Choroid plexus epithelial cell (primary cell): Measurements from ENCODE around the gene ADARB2.

ENCODE experiments used
- DNase-seq: peaks from one replicate; pipeline ENCODE4 v3.0.0-alpha.2; 2010; ENCODE audit warnings: low read depth
- H3K4me3 ChIP-seq: 2 replicates; pipeline ENCODE4 v1.5.1; 2011; ENCODE audit warnings: low read depth, mild to moderate bottlenecking, control low read depth, low read length, moderate library complexity
- TF ChIP-seq, protein P1 (sequence below): conservative IDR thresholded peaks from 2 replicates; pipeline ENCODE4 v1.5.1; 2011; ENCODE audit warnings: low read depth, mild to moderate bottlenecking, control low read depth, inconsistent platforms, low read length, moderate library complexity

Gene ADARB2

DNA sequence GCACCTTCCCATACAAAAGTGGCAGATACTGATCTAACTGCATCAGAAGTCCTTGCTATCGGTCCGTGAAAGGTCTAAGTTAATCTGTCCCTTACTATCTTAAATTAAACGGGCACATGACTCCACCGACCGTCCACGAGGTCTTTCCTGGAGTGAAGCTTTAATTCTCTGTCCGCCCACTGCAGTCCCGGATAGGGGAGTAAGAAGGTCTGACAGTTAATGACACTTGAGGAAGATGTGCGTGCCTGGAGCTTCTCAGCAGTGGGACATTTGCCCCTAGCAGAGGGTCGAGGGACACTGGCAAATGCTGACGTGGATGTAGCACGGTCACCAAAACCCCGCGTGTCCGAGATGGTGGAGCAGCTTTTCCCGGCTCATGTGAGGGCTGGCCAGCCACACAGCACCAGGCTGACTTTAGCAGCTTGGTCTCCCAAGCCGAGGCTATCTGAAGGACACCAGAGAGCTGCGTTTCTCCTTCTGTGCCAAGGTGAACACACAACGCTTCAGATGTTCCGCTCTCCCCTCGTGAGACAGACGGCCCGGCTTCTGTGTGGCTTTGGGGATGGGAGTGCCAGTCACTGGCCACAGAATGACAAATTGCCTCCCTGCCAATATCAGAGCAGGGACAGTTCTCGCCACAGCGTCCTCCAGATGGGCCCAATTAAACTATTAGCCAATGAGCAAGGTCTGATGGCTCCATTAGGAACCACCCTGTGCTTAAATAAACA, 86.6 kb downstream of the ADARB2 start:
- no peak for DNase-seq
- TF ChIP-seq, protein P1, sequence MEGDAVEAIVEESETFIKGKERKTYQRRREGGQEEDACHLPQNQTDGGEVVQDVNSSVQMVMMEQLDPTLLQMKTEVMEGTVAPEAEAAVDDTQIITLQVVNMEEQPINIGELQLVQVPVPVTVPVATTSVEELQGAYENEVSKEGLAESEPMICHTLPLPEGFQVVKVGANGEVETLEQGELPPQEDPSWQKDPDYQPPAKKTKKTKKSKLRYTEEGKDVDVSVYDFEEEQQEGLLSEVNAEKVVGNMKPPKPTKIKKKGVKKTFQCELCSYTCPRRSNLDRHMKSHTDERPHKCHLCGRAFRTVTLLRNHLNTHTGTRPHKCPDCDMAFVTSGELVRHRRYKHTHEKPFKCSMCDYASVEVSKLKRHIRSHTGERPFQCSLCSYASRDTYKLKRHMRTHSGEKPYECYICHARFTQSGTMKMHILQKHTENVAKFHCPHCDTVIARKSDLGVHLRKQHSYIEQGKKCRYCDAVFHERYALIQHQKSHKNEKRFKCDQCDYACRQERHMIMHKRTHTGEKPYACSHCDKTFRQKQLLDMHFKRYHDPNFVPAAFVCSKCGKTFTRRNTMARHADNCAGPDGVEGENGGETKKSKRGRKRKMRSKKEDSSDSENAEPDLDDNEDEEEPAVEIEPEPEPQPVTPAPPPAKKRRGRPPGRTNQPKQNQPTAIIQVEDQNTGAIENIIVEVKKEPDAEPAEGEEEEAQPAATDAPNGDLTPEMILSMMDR, result no peak
- H3K4me3 ChIP-seq, result no peak overlapping the region

GRCh38 chr10:1648648-1649047, 88.7 kb downstream of the ADARB2 start:
- DNase-seq, result no peak
- no peak overlapping the region for H3K4me3 ChIP-seq
- TF ChIP-seq, protein P1, result no peak

DNA sequence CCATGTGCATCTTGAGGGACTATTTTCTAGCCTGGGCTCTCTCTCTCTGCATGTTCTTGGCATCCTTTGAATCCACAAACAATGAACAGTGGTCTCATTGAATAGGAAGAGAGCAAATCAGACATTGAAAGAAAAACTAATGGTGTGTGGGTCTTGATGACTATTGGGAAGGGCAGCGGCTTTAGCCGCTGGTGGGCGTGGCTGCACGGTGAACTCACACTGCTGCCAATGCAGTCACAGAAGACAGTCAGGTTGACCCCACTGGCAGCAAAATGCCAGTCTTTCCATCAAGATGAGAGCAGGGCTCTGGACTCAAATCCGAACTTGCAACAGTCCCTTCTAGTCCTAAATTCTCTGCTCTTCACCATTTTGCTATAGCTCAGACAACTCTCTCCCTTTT, 91.0 kb downstream of the ADARB2 start:
- no peak overlapping the region for H3K4me3 ChIP-seq
- TF ChIP-seq, protein P1, result no peak
- DNase-seq, result no peak

DNA sequence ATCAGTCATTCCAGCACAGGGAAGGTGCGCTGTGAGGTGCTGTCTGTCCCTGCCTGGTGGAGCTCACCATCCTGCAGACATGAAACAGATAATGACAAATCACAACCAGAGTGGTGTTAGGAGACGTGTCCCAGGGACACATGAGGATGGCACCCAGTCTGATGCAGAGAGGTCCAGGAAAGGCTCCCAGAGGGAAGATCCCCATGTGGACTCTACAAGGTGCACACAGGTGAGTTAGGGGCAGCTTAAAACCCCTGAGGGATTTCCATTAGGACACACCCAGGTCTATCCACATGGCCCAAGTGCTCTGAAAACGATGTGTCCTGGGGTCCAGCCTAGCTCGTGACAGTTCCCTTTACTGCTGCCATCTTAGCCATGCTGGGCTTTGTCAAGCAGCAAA, 91.4 kb downstream of the ADARB2 start:
- no peak for DNase-seq
- H3K4me3 ChIP-seq, result no peak overlapping the region
- TF ChIP-seq, protein P1, result no peak

DNA sequence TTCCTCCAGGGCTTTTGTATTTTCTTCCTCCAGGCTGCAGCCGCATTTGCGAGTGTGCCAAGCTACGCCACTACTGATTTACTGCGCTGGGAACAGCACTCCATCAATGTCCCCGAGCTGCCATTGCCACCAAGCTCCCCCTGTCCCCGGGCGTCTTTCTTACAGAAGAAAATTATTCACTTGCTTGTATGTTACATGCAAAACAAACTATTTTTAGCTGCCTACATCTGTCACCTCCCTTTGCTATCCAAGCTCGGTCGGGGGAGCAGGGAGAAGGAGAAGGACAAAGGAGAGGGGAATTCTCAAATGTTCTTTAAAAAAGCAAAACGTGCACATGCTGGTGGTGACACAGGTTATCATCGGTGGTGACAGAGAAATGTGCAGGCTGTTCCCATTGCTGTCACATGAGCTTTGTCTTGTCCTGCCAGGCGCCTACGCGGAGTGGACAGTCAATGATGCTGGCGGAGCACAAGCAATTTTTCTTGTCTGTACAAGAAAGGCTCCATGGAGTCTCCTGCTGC, 93.1 kb downstream of the ADARB2 start:
- no peak for DNase-seq
- TF ChIP-seq, protein P1, result no peak
- H3K4me3 ChIP-seq, result no peak overlapping the region

DNA sequence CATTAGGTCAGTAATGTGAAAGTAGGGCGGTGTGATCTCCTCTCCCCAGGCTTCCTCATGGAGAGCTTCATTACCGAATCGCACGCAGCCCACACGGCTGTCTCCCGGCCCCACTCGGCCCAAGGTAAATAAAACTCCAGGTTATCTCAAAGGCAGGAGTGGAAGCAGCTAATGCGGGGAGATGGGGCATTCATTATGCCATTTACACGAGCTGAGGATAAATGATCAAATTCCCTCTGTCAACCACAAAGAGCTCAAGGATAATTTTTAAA, 93.5 kb downstream of the ADARB2 start:
- DNase-seq, result no peak
- no peak overlapping the region for H3K4me3 ChIP-seq
- TF ChIP-seq, protein P1, result no peak

DNA sequence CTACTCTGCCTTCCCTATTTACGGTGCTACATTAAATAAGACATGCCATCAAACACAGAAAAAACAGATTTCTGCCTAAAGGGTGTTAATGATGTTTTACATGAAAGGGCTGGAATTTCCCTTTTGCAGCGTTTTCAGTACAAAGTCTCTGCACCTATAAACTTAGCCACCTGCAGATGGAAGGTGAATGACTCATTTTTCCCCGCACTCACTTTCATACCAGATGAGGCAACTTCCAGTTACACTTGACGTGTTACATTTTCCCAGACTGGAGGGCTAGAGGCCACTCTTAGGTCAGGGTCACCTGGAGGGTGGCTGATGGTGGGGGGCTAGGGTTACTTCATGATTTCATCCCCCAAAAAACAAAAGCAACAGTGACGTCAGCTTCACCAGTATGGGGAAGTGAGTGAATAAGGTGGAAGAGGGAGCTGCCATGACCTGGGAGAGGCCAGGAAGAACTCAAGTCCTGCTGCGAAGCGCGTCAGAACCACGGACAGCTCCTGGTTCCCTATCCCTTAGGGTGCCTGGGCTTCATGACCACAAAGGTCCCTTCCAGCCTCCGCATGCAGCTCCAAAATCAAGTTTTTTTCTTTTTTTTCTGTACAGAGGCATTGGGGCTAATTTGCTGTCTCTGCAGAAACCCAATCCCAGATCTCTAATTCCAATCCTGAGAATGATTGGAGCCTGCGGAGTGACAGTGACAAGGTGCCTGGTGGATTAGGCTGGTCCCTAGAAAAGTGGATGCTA, 94.0 kb downstream of the ADARB2 start:
- TF ChIP-seq, protein P1, result no peak
- DNase-seq, result no peak
- H3K4me3 ChIP-seq, result no peak overlapping the region
